ENCODE measurements around the gene CDK15. TPM values are rescaled to one million over a fixed set of nuclear protein-coding genes. Genes with fewer than 3 reads are reported as not detected.
A peak's percentile ranks its signal among the peaks of the same experiment; 100 is the strongest.

Gene CDK15
- total and polyA plus RNA-seq, 8 donors, result 0.09 to 0.35 (median 0.12) TPM; not detected in 3

- TF ChIP-seq CTCF (IDR thresholded peaks at IDR 0.05), result no peak
- ATAC-seq, result peak in 2 of 4 donors; percentile 15 to 30
Measured at GRCh38 chr2:201880993-201881611, 74.8 kb downstream of the CDK15 start.

GRCh38 chr2:201881741-201882140 is 75.4 kb downstream of the CDK15 start:
- no peak overlapping the region for H3K27ac ChIP-seq
- ATAC-seq (no peak), FAIRE-seq (no peak), DNase-seq (no peak)
- no peak for TF ChIP-seq CTCF (IDR thresholded peaks at IDR 0.05)
- H3K9me3 ChIP-seq, result no peaks in the 10 kb centered on the region
- H3K36me3 ChIP-seq, result no peaks in the 10 kb centered on the region
- no peak overlapping the region for H3K4me3 ChIP-seq
- H3K27me3 ChIP-seq, result no peaks in the 10 kb centered on the region
- 94 to 95% methylated on average over 4 of the region's 4 CpGs for WGBS, 2 donors
- H3K4me1 ChIP-seq, result peaks cover 0 to 9% (median 8%) of the 10 kb centered on the region in 3 donors
- intact Hi-C loops (cut with DNase I), result no loop called here

More at GRCh38 chr2:201880993-201881611, 74.8 kb downstream of the CDK15 start:
- Histone ChIP-seq H3K4me3 (no peak overlapping the region), H3K9me3 (no peaks in the 10 kb centered on the region), H3K36me3 (no peaks in the 10 kb centered on the region), H3K27me3 (no peaks in the 10 kb centered on the region), H3K4me1 (peaks cover 0 to 9% (median 8%) of the 10 kb centered on the region in 3 donors), H3K27ac (no peak overlapping the region)
- intact Hi-C loops (cut with DNase I), result no loop called here
- DNase-seq (no peak), FAIRE-seq (no peak)
- WGBS, 2 donors, result 76 to 85% methylated on average over 9 of the region's 9 CpGs

- no peak overlapping the region for H3K4me3 ChIP-seq
- 63 to 70% methylated on average over 14 of the region's 14 CpGs for whole genome bisulfite sequencing, 2 donors
- FAIRE-seq (no peak), ATAC-seq (no peak), DNase-seq (no peak)
- intact Hi-C loops (cut with DNase I), result no loop called here
- no peaks in the 10 kb centered on the region for H3K9me3 ChIP-seq
- H3K27ac ChIP-seq, result no peak overlapping the region
- peaks cover 0 to 9% (median 8%) of the 10 kb centered on the region in 3 donors for H3K4me1 ChIP-seq
- no peaks in the 10 kb centered on the region for H3K36me3 ChIP-seq
- H3K27me3 ChIP-seq, result no peaks in the 10 kb centered on the region
- TF ChIP-seq CTCF (IDR thresholded peaks at IDR 0.05), result no peak
Measured at GRCh38 chr2:201882353-201883090, 76.2 kb downstream of the CDK15 start.

GRCh38 chr2:201883606-201884369 is 77.5 kb downstream of the CDK15 start:
- no peaks in the 10 kb centered on the region for H3K27me3 ChIP-seq
- H3K27ac ChIP-seq, result no peak overlapping the region
- peaks cover 0 to 9% (median 8%) of the 10 kb centered on the region in 3 donors for H3K4me1 ChIP-seq
- peak in 2 of 4 donors; percentile 24 to 51 for ATAC-seq
- H3K4me3 ChIP-seq, result no peak overlapping the region
- DNase-seq, result peak in 1 of 6 donors; percentile 9
- no peak for TF ChIP-seq CTCF (IDR thresholded peaks at IDR 0.05)
- intact Hi-C loops (cut with DNase I), result no loop called here
- H3K9me3 ChIP-seq, result no peaks in the 10 kb centered on the region
- WGBS, 2 donors, result 15 to 24% methylated on average over 8 of the region's 8 CpGs
- FAIRE-seq, result no peak
- H3K36me3 ChIP-seq, result no peaks in the 10 kb centered on the region
